Spleen (tissue), 11 donors: Measurements from ENCODE around the gene ANKRD2. TPM values are rescaled to one million over a fixed set of nuclear protein-coding genes. Genes with fewer than 3 reads are reported as not detected.

Experiments used
- DNase-seq: peaks from one replicate; pipeline ENCODE4 v3.0.0-alpha.2; 2020
- H3K27ac ChIP-seq, 8 donors: fragments of 200-600 bp; sonication (generic) in 7 of 8; 1 replicate in 4 of 8; 2 replicates in 4 of 8; pipeline versions ENCODE4 v1.5.0 to v1.8.0; 2016 to 2021; ENCODE audit warnings: inconsistent platforms in 4 of 8, mild to moderate bottlenecking in 4 of 8, moderate library complexity in 1 of 8
- H3K27me3 ChIP-seq, 7 donors: fragments of 200-600 bp; sonication (generic) in 6 of 7; replicated peaks in 1 of 7; 1 replicate in 4 of 7; 2 replicates in 3 of 7; pipeline versions ENCODE4 v1.5.0 to v1.8.0; 2016 to 2021; ENCODE audit warnings: inconsistent platforms in 3 of 7, mild to moderate bottlenecking in 1 of 7
- H3K36me3 ChIP-seq, 6 donors: fragments of 200-600 bp; sonication (generic) in 5 of 6; 1 replicate in 4 of 6; 2 replicates in 2 of 6; pipeline versions ENCODE4 v1.5.0 to v1.8.0; 2016 to 2021; ENCODE audit warnings: inconsistent platforms in 2 of 6
- H3K4me1 ChIP-seq, 6 donors: fragments of 200-600 bp; sonication (generic) in 5 of 6; 1 replicate in 3 of 6; 2 replicates in 3 of 6; pipeline versions ENCODE4 v1.5.0 to v1.8.0; 2016 to 2021; ENCODE audit warnings: inconsistent platforms in 3 of 6
- H3K4me3 ChIP-seq, 8 donors: fragments of 200-600 bp; sonication (generic) in 7 of 8; 1 replicate in 4 of 8; 2 replicates in 4 of 8; pipeline versions ENCODE4 v1.5.0 to v1.8.0; 2016 to 2021; ENCODE audit warnings: inconsistent platforms in 4 of 8, mild to moderate bottlenecking in 4 of 8, moderate library complexity in 2 of 8
- H3K9me3 ChIP-seq, 8 donors: fragments of 200-600 bp; sonication (generic) in 7 of 8; 1 replicate in 4 of 8; 2 replicates in 4 of 8; pipeline versions ENCODE4 v1.5.0 to v1.8.0; 2016 to 2021; ENCODE audit warnings: inconsistent platforms in 4 of 8
- POLR2A ChIP-seq, 3 donors: fragments of 450-650 bp; IDR thresholded peaks; one replicate each; pipeline ENCODE4 v1.5.1; 2017; ENCODE audit warnings: antibody characterized with exemption in 3 of 3, mild to moderate bottlenecking in 1 of 3
- POLR2AphosphoS5 ChIP-seq, 3 donors: sonication (generic); formaldehyde crosslinking; IDR thresholded peaks; one replicate each; pipeline ENCODE4 v1.5.1; 2017; ENCODE audit warnings: antibody characterized with exemption in 3 of 3
- WGBS, 5 donors: extraction: QIAGEN DNeasy Blood & Tissue Kit in 3 of 5; methylation state at CpG; one replicate each; pipeline versions ENCODE4 v1.1.5 to v1.1.7; 2013 to 2018; 5-methylcytosine and 5-hydroxymethylcytosine counted together
- intact Hi-C: fragments of 100-400 bp; cut with DNase I; formaldehyde crosslinking; loops from one replicate; pipeline ENCODE4 v1.15.0; 2023; ENCODE audit warnings: low total_unique reads
- polyA plus RNA-seq, 3 donors: library from polyadenylated mRNA; stranded (reverse); fragments of 200-250 nt; gene quantifications; one replicate each; pipeline ENCODE4 v1.2.1, GENCODE V29; 2013
- total RNA-seq, 7 donors: library from RNA; depleted of rRNA in 3 of 7; stranded (reverse); fragments of >200 nt in 3 of 7; fragmentation: NEBNext Ultra II Directional in 4 of 7; extraction: Animal tissue kit (Norgen Biotek cat#: 25700) in 4 of 7; gene quantifications; one replicate each; pipeline versions ENCODE4 v1.1.0 to v1.2.1, GENCODE V29; 2016 to 2021
- TF ChIP-seq, protein P1 (sequence below), 11 experiments: fragments of 200-600 bp in 7 of 11; fragments of 450-650 bp in 4 of 11; sonication (generic) in 4 of 11; IDR thresholded peaks in 8 of 11; conservative IDR thresholded peaks in 3 of 11; 1 replicate in 7 of 11; 2 replicates in 4 of 11; pipeline versions ENCODE4 v1.4.0 to v1.8.0; 2016 to 2021; ENCODE audit warnings: antibody characterized with exemption in 11 of 11, inconsistent platforms in 4 of 11, mild to moderate bottlenecking in 1 of 11
- donor health status: healthy with polysubstance abuse.
- donor health status: DM: no; HTN: no; CAD: no; lungs with moderate emphysema.
- donor health status: DM: no; HTN: no; CAD: no.
- donor health status: Bipolar disorder and iron deficiency.
- donor health status: healthy.
- donor health status: DM: no; HTN: no; CAD: no.
- donor health status: DM: yes; HTN: yes; CAD: no.

ANKRD2 gene
- total and polyA plus RNA-seq, 10 donors: 0.10 to 0.52 (median 0.18) TPM; not detected in 7

DNA sequence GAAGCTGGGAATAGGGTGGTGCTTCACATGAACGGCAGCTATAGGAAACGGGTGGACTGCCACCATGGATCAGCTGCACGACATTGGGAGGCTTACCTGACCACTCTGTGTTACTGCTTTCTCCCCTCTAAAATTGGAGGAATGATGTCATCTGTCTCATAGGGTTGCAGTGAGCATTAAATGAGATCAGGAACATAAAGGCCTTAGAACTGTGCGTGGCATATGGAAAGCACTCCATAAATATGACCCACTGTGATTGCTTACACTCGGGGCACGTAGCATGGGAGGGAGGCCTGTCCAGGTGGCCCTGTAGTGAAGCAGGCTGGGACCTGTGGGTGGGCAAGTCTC lies 26.7 kb downstream of the ANKRD2 start:
- TF ChIP-seq POLR2AphosphoS5 (IDR thresholded peaks at IDR 0.05) (no peak), POLR2A (IDR thresholded peaks at IDR 0.05) (no peak)
- TF ChIP-seq, protein P1, sequence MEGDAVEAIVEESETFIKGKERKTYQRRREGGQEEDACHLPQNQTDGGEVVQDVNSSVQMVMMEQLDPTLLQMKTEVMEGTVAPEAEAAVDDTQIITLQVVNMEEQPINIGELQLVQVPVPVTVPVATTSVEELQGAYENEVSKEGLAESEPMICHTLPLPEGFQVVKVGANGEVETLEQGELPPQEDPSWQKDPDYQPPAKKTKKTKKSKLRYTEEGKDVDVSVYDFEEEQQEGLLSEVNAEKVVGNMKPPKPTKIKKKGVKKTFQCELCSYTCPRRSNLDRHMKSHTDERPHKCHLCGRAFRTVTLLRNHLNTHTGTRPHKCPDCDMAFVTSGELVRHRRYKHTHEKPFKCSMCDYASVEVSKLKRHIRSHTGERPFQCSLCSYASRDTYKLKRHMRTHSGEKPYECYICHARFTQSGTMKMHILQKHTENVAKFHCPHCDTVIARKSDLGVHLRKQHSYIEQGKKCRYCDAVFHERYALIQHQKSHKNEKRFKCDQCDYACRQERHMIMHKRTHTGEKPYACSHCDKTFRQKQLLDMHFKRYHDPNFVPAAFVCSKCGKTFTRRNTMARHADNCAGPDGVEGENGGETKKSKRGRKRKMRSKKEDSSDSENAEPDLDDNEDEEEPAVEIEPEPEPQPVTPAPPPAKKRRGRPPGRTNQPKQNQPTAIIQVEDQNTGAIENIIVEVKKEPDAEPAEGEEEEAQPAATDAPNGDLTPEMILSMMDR (IDR thresholded peaks at IDR 0.05 in 8 of 11, conservative IDR thresholded peaks at IDR 0.05 in 3 of 11): no peak
- no peak for DNase-seq
- H3K9me3 ChIP-seq: no peaks in the 10 kb centered on the region
- H3K4me1 ChIP-seq: peaks cover 0 to 11% (median 0%) of the 10 kb centered on the region in 6 donors
- H3K27ac ChIP-seq: no peak overlapping the region
- no peaks in the 10 kb centered on the region for H3K36me3 ChIP-seq
- no peaks in the 10 kb centered on the region for H3K27me3 ChIP-seq
- intact Hi-C loops: no loop called here
- H3K4me3 ChIP-seq: no peak overlapping the region
- WGBS, 5 donors: 85 to 95% (median 90%) methylated on average over 6 of the region's 6 CpGs

DNA sequence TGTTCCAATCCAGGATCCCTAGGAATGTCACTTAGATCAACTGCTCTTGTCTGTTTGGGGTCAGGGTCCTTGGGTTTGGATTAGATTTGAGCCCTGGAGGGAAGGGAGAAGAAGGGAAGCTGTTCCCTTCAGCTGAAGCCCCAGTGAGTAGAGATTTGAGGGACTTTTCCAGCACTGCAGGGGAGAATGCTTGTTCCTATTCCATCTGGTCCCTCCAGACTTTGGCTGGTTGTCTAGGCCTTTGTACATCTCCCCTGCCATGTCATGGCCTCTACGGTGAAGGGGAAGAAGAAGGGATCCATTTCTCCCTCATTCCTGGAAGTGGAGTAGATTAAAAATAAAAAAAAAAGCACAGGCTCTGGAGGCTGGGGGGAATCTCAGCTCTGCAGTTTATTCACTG lies 28.0 kb downstream of the ANKRD2 start:
- H3K4me3 ChIP-seq: no peak overlapping the region
- H3K4me1 ChIP-seq: peaks cover 0 to 11% (median 0%) of the 10 kb centered on the region in 6 donors
- intact Hi-C loops: no loop called here
- H3K27ac ChIP-seq: no peak overlapping the region
- 81 to 100% (median 94%) methylated on average over 1 of the region's 1 CpG for WGBS, 5 donors
- DNase-seq: no peak
- H3K36me3 ChIP-seq: no peaks in the 10 kb centered on the region
- no peaks in the 10 kb centered on the region for H3K9me3 ChIP-seq
- no peak for TF ChIP-seq POLR2AphosphoS5 (IDR thresholded peaks at IDR 0.05)
- TF ChIP-seq, protein P1 (IDR thresholded peaks at IDR 0.05 in 8 of 11, conservative IDR thresholded peaks at IDR 0.05 in 3 of 11): no peak
- no peak for TF ChIP-seq POLR2A (IDR thresholded peaks at IDR 0.05)
- H3K27me3 ChIP-seq: no peaks in the 10 kb centered on the region

DNA sequence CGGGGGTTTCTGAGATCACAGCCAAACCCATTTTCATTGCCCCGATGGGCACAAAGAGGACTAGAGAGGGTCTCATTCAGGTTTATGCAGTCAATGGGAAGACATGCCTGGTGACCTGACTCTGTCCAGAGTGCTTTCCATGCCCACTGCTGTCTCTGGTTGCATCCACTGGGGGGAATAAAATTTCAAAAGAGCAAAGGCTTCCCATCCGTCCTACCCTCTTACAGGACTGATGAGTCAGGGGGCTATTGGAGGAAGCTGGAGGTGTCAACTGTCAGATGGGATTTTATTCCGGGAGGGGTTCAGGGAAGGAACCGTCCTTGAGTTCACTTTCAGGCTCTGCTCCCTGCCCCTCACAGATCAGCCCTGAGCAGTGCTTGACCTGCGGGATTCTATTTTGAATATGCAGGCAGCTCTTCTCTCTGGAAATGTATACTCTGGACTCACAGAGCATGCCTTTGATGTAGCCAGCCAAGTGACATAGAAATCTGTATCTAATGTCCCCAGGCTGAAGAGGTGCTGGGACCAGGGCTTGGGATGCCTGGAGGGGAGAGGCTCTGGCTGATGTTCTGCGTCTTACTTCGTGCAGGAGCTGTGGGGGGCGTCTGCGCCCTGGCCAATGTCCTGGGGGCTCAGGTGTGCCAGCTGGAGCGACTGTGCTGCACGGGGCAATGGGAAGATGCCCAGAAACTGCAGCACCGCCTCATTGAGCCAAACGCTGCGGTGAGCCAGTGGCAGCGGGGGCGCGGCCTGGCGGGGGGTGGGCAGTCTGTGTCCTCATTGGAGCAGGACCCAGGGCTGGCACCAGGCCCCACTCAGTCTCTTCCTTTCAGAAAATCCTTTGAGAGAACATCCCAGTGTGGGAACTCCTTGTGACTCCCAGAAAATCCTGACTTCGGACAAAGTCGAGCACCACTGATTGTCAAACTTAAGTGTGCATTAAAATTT lies 29.0 kb downstream of the ANKRD2 start:
- no peaks in the 10 kb centered on the region for H3K27me3 ChIP-seq
- TF ChIP-seq, protein P1 (IDR thresholded peaks at IDR 0.05 in 8 of 11, conservative IDR thresholded peaks at IDR 0.05 in 3 of 11): no peak
- TF ChIP-seq POLR2AphosphoS5 (IDR thresholded peaks at IDR 0.05) (no peak), POLR2A (IDR thresholded peaks at IDR 0.05) (no peak)
- peaks cover 0 to 8% (median 0%) of the 10 kb centered on the region in 6 donors for H3K4me1 ChIP-seq
- H3K4me3 ChIP-seq: no peak overlapping the region
- 83 to 93% (median 89%) methylated on average over 12 to 21 of the region's 21 CpGs for WGBS, 5 donors
- H3K27ac ChIP-seq: no peak overlapping the region
- H3K36me3 ChIP-seq: no peaks in the 10 kb centered on the region
- no peak for DNase-seq
- no peaks in the 10 kb centered on the region for H3K9me3 ChIP-seq
- intact Hi-C loops: no loop called here

DNA sequence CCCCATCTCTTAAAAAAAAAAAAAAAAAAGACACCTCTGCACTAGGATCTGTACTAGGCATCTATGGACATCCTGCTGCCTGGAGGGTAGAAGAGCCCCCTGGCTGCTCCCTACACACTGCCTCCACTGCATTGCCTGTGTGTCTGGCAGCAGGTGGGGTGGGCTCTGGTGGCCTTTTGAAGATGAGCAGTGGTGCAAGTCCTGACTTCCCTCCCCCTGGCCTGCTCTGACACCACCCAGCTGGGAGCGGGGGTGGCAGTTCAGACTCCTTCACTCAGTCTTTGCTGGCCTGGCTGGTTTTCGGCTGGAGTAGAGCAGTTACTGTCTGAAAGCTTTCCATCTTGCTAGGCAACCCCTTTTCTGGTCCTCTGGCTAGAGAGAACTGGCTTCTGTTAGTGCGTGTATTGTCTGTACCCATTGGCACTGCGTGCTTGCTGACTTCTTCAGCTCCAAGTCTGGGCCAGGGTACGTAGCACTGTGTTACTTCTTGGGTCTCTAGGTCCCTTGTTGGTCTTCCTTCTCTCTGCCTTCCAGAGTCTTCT lies 34.6 kb downstream of the ANKRD2 start:
- TF ChIP-seq POLR2AphosphoS5 (IDR thresholded peaks at IDR 0.05): no peak
- 89 to 95% (median 94%) methylated on average over 5 of the region's 5 CpGs for WGBS, 5 donors

More for the DNA sequence above, 34.6 kb downstream of the ANKRD2 start:
- H3K27ac ChIP-seq: no peak overlapping the region
- no peak for DNase-seq
- H3K4me3 ChIP-seq: no peak overlapping the region
- no peaks in the 10 kb centered on the region for H3K36me3 ChIP-seq
- no peaks in the 10 kb centered on the region for H3K27me3 ChIP-seq
- intact Hi-C loops: no loop called here
- no peaks in the 10 kb centered on the region for H3K9me3 ChIP-seq
- no peaks in the 10 kb centered on the region for H3K4me1 ChIP-seq
